ENCODE measurements around the gene ADCY2. TPM values are rescaled to one million over a fixed set of nuclear protein-coding genes. Genes with fewer than 3 reads are reported as not detected.

Gene ADCY2
- polyA plus RNA-seq, 1 experiment, result not detected

- DNase-seq (ENCODE audit: low read depth, low spot score), result no peak
- CTCF ChIA-PET, result no interaction called here
- no peak overlapping the region for H3K27ac ChIP-seq (ENCODE audit: low read depth, low read length)
- TF ChIP-seq, protein P1, sequence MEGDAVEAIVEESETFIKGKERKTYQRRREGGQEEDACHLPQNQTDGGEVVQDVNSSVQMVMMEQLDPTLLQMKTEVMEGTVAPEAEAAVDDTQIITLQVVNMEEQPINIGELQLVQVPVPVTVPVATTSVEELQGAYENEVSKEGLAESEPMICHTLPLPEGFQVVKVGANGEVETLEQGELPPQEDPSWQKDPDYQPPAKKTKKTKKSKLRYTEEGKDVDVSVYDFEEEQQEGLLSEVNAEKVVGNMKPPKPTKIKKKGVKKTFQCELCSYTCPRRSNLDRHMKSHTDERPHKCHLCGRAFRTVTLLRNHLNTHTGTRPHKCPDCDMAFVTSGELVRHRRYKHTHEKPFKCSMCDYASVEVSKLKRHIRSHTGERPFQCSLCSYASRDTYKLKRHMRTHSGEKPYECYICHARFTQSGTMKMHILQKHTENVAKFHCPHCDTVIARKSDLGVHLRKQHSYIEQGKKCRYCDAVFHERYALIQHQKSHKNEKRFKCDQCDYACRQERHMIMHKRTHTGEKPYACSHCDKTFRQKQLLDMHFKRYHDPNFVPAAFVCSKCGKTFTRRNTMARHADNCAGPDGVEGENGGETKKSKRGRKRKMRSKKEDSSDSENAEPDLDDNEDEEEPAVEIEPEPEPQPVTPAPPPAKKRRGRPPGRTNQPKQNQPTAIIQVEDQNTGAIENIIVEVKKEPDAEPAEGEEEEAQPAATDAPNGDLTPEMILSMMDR (IDR thresholded peaks at IDR 0.05; ENCODE audit: low read depth, low read length), result no peak
- POLR2A ChIA-PET, result no interaction called here
- H3K27me3 ChIP-seq (ENCODE audit: control insufficient read depth, insufficient read depth, low read length), result no peaks in the 10 kb centered on the region
- H3K4me3 ChIP-seq (ENCODE audit: low read depth, low read length), result no peak overlapping the region
- H3K9me3 ChIP-seq (ENCODE audit: control insufficient read depth, insufficient read depth, low read length), result peaks cover 4% of the 10 kb centered on the region; the same call in 1 of the 2 replicates
These were observed 180.2 kb downstream of the ADCY2 start for GRCh38 chr5:7576023-7576715.

GRCh38 chr5:7577381-7577780, 181.4 kb downstream of the ADCY2 start:
- Histone ChIP-seq H3K9me3 (ENCODE audit: control insufficient read depth, insufficient read depth, low read length) (peaks cover 3% of the 10 kb centered on the region; the same call in 1 of the 2 replicates), H3K27me3 (ENCODE audit: control insufficient read depth, insufficient read depth, low read length) (no peaks in the 10 kb centered on the region), H3K4me3 (ENCODE audit: low read depth, low read length) (no peak overlapping the region), H3K27ac (ENCODE audit: low read depth, low read length) (no peak overlapping the region)
- TF ChIP-seq, protein P1 (IDR thresholded peaks at IDR 0.05; ENCODE audit: low read depth, low read length), result no peak
- CTCF ChIA-PET, result no interaction called here
- POLR2A ChIA-PET, result no interaction called here
- no peak for DNase-seq (ENCODE audit: low read depth, low spot score)

DNA sequence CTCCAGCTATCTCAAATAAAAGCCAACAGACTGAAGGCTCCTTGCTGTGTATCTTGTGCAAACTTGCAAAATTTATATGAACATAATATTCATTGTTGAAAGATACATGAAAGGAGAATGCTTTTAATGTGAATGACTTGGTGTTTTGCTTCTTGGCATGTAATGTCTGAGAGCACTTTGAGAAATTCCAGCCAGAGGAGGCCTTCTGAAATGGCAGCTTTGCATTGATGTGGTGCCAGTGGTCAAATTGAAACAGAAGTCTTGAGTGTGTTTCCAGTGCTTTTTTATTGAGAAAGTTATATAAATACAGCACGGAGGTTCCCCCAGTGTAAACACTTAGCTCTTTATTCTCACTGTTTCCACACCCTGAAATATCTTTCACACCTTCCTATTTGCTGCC, 182.1 kb downstream of the ADCY2 start:
- peaks cover 3% of the 10 kb centered on the region; the same call in 1 of the 2 replicates for H3K9me3 ChIP-seq (ENCODE audit: control insufficient read depth, insufficient read depth, low read length)
- no peak overlapping the region for H3K4me3 ChIP-seq (ENCODE audit: low read depth, low read length)
- ChIA-PET POLR2A (no interaction called here), CTCF (no interaction called here)
- no peak for DNase-seq (ENCODE audit: low read depth, low spot score)
- TF ChIP-seq, protein P1 (IDR thresholded peaks at IDR 0.05; ENCODE audit: low read depth, low read length), result no peak
- no peaks in the 10 kb centered on the region for H3K27me3 ChIP-seq (ENCODE audit: control insufficient read depth, insufficient read depth, low read length)
- H3K27ac ChIP-seq (ENCODE audit: low read depth, low read length), result no peak overlapping the region

GRCh38 chr5:7584749-7585148, 188.8 kb downstream of the ADCY2 start:
- H3K9me3 ChIP-seq (ENCODE audit: control insufficient read depth, insufficient read depth, low read length), result peaks cover 11% of the 10 kb centered on the region
- H3K27me3 ChIP-seq (ENCODE audit: control insufficient read depth, insufficient read depth, low read length), result no peaks in the 10 kb centered on the region
- H3K4me3 ChIP-seq (ENCODE audit: low read depth, low read length), result no peak overlapping the region
- ChIA-PET CTCF (no interaction called here), POLR2A (no interaction called here)
- no peak for DNase-seq (ENCODE audit: low read depth, low spot score)
- TF ChIP-seq, protein P1 (IDR thresholded peaks at IDR 0.05; ENCODE audit: low read depth, low read length), result no peak
- no peak overlapping the region for H3K27ac ChIP-seq (ENCODE audit: low read depth, low read length)

DNA sequence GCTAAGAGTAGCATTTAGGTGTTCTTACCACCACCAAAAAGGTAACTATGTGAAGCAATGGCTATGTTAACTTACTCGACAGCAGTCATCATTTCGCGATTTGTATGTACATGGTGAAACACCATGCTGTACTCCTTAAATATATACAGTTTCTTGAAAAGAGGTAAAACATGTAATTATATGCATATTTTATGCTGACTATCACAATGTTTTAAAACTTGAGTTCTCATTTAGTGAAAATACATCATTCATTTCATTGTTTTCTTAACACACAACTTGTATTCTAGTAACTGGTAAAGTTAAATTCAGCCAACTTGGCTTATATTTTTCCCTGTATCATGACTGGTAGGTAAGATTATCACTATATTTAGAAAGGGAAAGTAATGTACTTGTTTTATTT, 189.9 kb downstream of the ADCY2 start:
- ChIA-PET POLR2A (no interaction called here), CTCF (no interaction called here)

More for the DNA sequence above, 189.9 kb downstream of the ADCY2 start:
- peaks cover 11% of the 10 kb centered on the region for H3K9me3 ChIP-seq (ENCODE audit: control insufficient read depth, insufficient read depth, low read length)
- no peak for DNase-seq (ENCODE audit: low read depth, low spot score)
- no peak overlapping the region for H3K4me3 ChIP-seq (ENCODE audit: low read depth, low read length)
- no peak overlapping the region for H3K27ac ChIP-seq (ENCODE audit: low read depth, low read length)
- no peaks in the 10 kb centered on the region for H3K27me3 ChIP-seq (ENCODE audit: control insufficient read depth, insufficient read depth, low read length)
- TF ChIP-seq, protein P1 (IDR thresholded peaks at IDR 0.05; ENCODE audit: low read depth, low read length), result no peak
